ENCODE measurements around the gene TENM4. TPM values are rescaled to one million over a fixed set of nuclear protein-coding genes. Genes with fewer than 3 reads are reported as not detected.

Gene TENM4
- total and polyA plus RNA-seq, 2 of the 8 experiments (the other 6 are each of a cell fraction or from before 2014, with no cell fraction given): 3.5 to 7.2 TPM

DNA sequence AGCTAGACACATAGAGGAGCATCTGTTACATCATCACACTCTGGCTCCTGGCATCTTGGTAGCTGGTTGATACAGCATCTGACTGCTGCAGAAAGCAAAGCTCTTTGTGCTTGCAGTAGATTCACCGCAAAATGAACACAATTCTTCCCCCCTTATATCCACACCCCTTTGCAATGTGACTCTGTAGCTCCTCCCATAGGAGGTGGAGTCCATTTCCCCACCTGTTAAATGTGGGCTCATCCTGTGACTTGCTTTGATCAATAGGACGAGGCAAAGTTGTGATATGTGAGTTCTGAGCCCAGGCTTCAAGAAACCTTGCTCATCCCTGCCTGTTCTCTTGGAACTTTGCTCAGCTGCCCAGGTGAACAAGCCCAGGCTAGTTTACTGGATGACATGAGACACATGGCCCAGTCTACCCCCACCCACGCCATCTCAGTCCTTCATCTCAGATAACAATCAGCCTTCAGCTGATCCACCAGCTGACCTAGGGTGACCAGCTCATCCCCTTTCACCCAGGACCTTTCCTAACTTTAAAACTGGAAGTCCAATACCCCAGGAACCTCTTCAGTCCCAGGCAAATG, 272.2 kb downstream of the TENM4 start:
- no peak for TF ChIP-seq POLR2AphosphoS5 (IDR thresholded peaks at IDR 0.05; ENCODE audit: low read depth, low read length)
- no peak for TF ChIP-seq GTF2F1 (IDR thresholded peaks at IDR 0.05; ENCODE audit: borderline replicate concordance, low read depth, low read length)
- no peak for TF ChIP-seq RXRA (IDR thresholded peaks at IDR 0.05; ENCODE audit: insufficient read depth, low read depth, low read length)
- no peak for TF ChIP-seq ASH2L (IDR thresholded peaks at IDR 0.05; ENCODE audit: low read length)
- TF ChIP-seq YY1 (IDR thresholded peaks at IDR 0.05; ENCODE audit: low read depth, low read length): no peak
- no peak for TF ChIP-seq SP4 (IDR thresholded peaks at IDR 0.05; ENCODE audit: low read length)
- Histone ChIP-seq H3K27me3 (replicated peaks in 1 of 4; ENCODE audit: control insufficient read depth in 3 of 4, extremely low read depth in 1 of 4, insufficient read depth in 3 of 4, low read length in 3 of 4) (no peaks in the 10 kb centered on the region), H3K79me1 (ENCODE audit: low read depth, low read length) (no peaks in the 10 kb centered on the region), H3K23ac (ENCODE audit: insufficient read length) (no peak overlapping the region), H4K20me1 (replicated peaks in 1 of 2; ENCODE audit: control insufficient read depth in 1 of 2, insufficient read depth in 2 of 2, low read length in 2 of 2) (no peaks in the 10 kb centered on the region), H3K27ac (ENCODE audit: low read depth, low read length) (no peak overlapping the region), H2BK15ac (ENCODE audit: low read length) (no peak overlapping the region), H2BK20ac (ENCODE audit: low read length) (no peak overlapping the region), H2AK5ac (ENCODE audit: low read depth, low read length) (no peak overlapping the region), H2AFZ (ENCODE audit: low read length) (no peak overlapping the region), H3K9ac (replicated peaks in 1 of 4; ENCODE audit: extremely low read depth in 1 of 4, low read depth in 3 of 4, low read length in 3 of 4) (no peak overlapping the region), H3K36me3 (ENCODE audit: control insufficient read depth in 2 of 4, insufficient read depth in 4 of 4, low read length in 3 of 4) (no peaks in the 10 kb centered on the region), H3K4me1 (replicated peaks in 1 of 4; ENCODE audit: control insufficient read depth in 3 of 4, insufficient read depth in 4 of 4, low read length in 3 of 4) (no peaks in the 10 kb centered on the region; a peak in 1 of 7 replicates), H3K4ac (replicated peaks; ENCODE audit: insufficient read length, low read depth, low read length) (no peak overlapping the region), H4K91ac (replicated peaks; ENCODE audit: insufficient read length, low read length) (no peak overlapping the region), H4K5ac (ENCODE audit: insufficient read length, low read depth, low read length) (no peak overlapping the region), H3K14ac (ENCODE audit: insufficient read length) (no peak overlapping the region), H2BK5ac (ENCODE audit: low read depth, low read length) (no peak overlapping the region), H2BK12ac (ENCODE audit: low read depth, low read length) (no peak overlapping the region), H3K4me2 (ENCODE audit: insufficient read depth in 1 of 2, low read depth in 2 of 2, low read length in 2 of 2) (no peak overlapping the region), H4K8ac (ENCODE audit: extremely low read depth, insufficient read depth, low read length) (no peak overlapping the region), H3K18ac (ENCODE audit: extremely low read depth, low read length) (no peak overlapping the region), H3K9me3 (ENCODE audit: insufficient read depth in 2 of 2, low read depth in 1 of 2, low read length in 1 of 2) (no peaks in the 10 kb centered on the region), H3K23me2 (ENCODE audit: low read depth, low read length) (no peaks in the 10 kb centered on the region; the same call in 1 of the 2 replicates), H3K56ac (replicated peaks; ENCODE audit: insufficient read length, low read depth, low read length) (no peak overlapping the region), H3K79me2 (ENCODE audit: control insufficient read depth in 1 of 2, insufficient read depth in 2 of 2, low read length in 2 of 2) (no peaks in the 10 kb centered on the region), H3K4me3 (ENCODE audit: extremely low read depth in 1 of 4, insufficient read depth in 2 of 4, low read depth in 3 of 4, low read length in 4 of 4) (no peak overlapping the region), H2BK120ac (replicated peaks; ENCODE audit: low read depth, low read length) (no peak overlapping the region)
- FAIRE-seq (no peak), DNase-seq (ENCODE audit: low read depth in 1 of 2, low spot score in 2 of 2) (no peak)
- POLR2A ChIA-PET (ENCODE audit: partially characterized antibody): no interaction called here
- CTCF ChIA-PET (ENCODE audit: partially characterized antibody): interaction anchor here (0.5 to 1.4 kb wide), 6 partner anchors 9 to 522 kb away, joined by 3 to 4 read pairs (median 3); no protein-coding TSS in a partner anchor
- 95% methylated on average over 3 of the region's 3 CpGs; no CpG with 5 or more reads in 1 of the 2 experiments for WGBS, 2 experiments (ENCODE audit: extremely low coverage in 1 of 2, insufficient coverage in 1 of 2, insufficient read length in 1 of 2, insufficient replicate concordance in 2 of 2, low coverage in 1 of 2, low lambda C conversion rate in 2 of 2, missing lambda C conversion rate in 1 of 2)
